Brain microvascular endothelial cell (primary cell): ENCODE results near the gene ARFGAP1.
A peak's percentile ranks its signal among the peaks of the same experiment; 100 is the strongest.

Source experiments
- DNase-seq: peaks from one replicate; pipeline ENCODE4 v3.0.0-alpha.2; 2020
- H3K27ac ChIP-seq: fragments of 250-450 bp; sonication (Bioruptor Pico); 2 replicates; pipeline ENCODE4 v1.5.1; 2020; ENCODE audit warnings: mild to moderate bottlenecking, moderate library complexity
- H3K27me3 ChIP-seq: fragments of 250-450 bp; sonication (Bioruptor Pico); replicated peaks from 2 replicates; pipeline ENCODE4 v1.5.1; 2020; ENCODE audit warnings: mild to moderate bottlenecking
- H3K36me3 ChIP-seq: fragments of 250-450 bp; sonication (Bioruptor Pico); replicated peaks from 2 replicates; pipeline ENCODE4 v1.5.1; 2020; ENCODE audit warnings: mild to moderate bottlenecking
- H3K4me3 ChIP-seq: 2 replicates; pipeline ENCODE4 v1.5.1; 2011; ENCODE audit warnings: low read depth, mild to moderate bottlenecking, control low read depth, low read length, moderate library complexity
- CTCF ChIP-seq: IDR thresholded peaks from 2 replicates; pipeline ENCODE4 v1.5.1; 2011; ENCODE audit warnings: low read depth, mild to moderate bottlenecking, moderate library complexity, low read length, control low read depth, inconsistent platforms; ENCODE audit errors: missing control alignments
- in situ Hi-C: cut with HindIII; loops from 2 replicates; pipeline ENCODE4 v1.10.0; 2017; ENCODE audit warnings: low sequenced_read_pairs, low pct_ligation_motif_present

Gene ARFGAP1

GRCh38 chr20:63272105-63273058 is at the start of gene ARFGAP1:
ARFGAP1 (plus strand) TSS chr20:63272813; CDS start chr20:63275581, 2,768 bp downstream.
- peak; percentile 79 for DNase-seq
- Histone ChIP-seq H3K27me3 (no peaks in the 10 kb centered on the region), H3K27ac (peak within 1 kb of the TSS; percentile 94), H3K4me3 (peak within 1 kb of the TSS; percentile 94), H3K36me3 (peaks cover 28% of the 10 kb centered on the region)
- in situ Hi-C loops: no loop called here
- TF ChIP-seq CTCF: no peak

GRCh38 chr20:63223121-63223825 is 49.3 kb upstream of the ARFGAP1 start:
- Histone ChIP-seq H3K4me3 (no peak overlapping the region), H3K36me3 (no peaks in the 10 kb centered on the region), H3K27ac (no peak overlapping the region), H3K27me3 (peaks cover 3% of the 10 kb centered on the region)
- in situ Hi-C loops: no loop called here
- no peak for DNase-seq
- peak; percentile 88 for TF ChIP-seq CTCF

- Histone ChIP-seq H3K36me3 (no peaks in the 10 kb centered on the region), H3K27ac (no peak overlapping the region), H3K4me3 (no peak overlapping the region), H3K27me3 (peaks cover 3% of the 10 kb centered on the region)
- no peak for TF ChIP-seq CTCF
- no peak for DNase-seq
- in situ Hi-C loops: no loop called here
Measured at GRCh38 chr20:63223826-63224207, 48.8 kb upstream of the ARFGAP1 start.

- H3K27me3 ChIP-seq: peaks cover 3% of the 10 kb centered on the region
- H3K4me3 ChIP-seq: no peak overlapping the region
- no peaks in the 10 kb centered on the region for H3K36me3 ChIP-seq
- peak; percentile 56 for TF ChIP-seq CTCF
- in situ Hi-C loops: no loop called here
- H3K27ac ChIP-seq: no peak overlapping the region
- DNase-seq: peak; percentile 27
Measured at GRCh38 chr20:63224412-63225081, 48.1 kb upstream of the ARFGAP1 start.

GRCh38 chr20:63225082-63225454 is 47.5 kb upstream of the ARFGAP1 start:
- Histone ChIP-seq H3K4me3 (no peak overlapping the region), H3K27me3 (peaks cover 3% of the 10 kb centered on the region), H3K36me3 (no peaks in the 10 kb centered on the region), H3K27ac (no peak overlapping the region)
- no peak for TF ChIP-seq CTCF
- in situ Hi-C loops: no loop called here
- no peak for DNase-seq
